Measurements from ENCODE around the gene CCNJ. TPM values are rescaled to one million over a fixed set of nuclear protein-coding genes. Genes with fewer than 3 reads are reported as not detected.

Gene CCNJ
- total RNA-seq, 1 experiment from 2014 or later = 15.2 TPM

DNA sequence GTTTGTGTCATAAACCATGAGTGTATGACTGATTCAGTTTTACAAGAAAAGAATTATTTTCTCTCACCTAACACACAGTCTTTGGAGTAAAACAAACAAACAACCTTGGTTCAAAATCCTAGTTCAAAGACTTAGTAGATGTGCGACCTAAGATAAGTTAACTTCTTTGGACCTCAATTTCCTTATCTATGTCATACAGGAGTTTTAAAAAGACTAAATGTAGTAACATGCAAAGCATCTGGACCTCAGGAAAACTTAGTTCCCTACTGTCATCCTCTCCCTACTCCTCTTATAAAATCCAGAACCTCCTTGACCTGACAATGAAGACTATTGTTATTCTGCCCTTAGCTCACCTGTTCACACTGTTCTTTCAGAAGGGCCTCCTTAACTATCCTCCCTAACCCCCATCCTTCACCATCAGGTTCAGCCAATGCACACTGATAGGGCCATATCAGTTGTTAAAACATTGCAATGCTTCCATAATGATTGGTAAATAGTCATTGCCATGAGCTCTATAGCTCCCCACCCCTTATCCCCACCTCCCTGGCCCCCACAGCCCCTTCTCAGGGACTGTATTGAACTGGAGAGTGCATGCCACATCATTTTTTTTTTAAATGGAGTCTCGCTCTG, 28.8 kb upstream of the CCNJ start:
- peaks cover 10% of the 10 kb centered on the region for H3K27me3 ChIP-seq (ENCODE audit: control insufficient read depth, insufficient read depth, low read length)
- H3K27ac ChIP-seq (ENCODE audit: low read length) = no peak overlapping the region
- no peak overlapping the region for H3K4me3 ChIP-seq (ENCODE audit: low read depth in 2 of 2, low read length in 2 of 2)
- intact Hi-C loops (cut with micrococcal nuclease; ENCODE audit: unreplicated experiment) (loop anchor here (10.0 kb wide), 1 partner anchor 120 kb away; the partner anchor contains the start of gene ZNF518A), in situ Hi-C loops (cut with HindIII; ENCODE audit: low pct_unique_long_range_greater_than_20kb, low sequenced_read_pairs) (no loop called here)
- no TSS peak for BruUV-seq (replicated peaks)
- DNase-seq (ENCODE audit: low read depth, low spot score) = no peak
- POLR2A ChIA-PET = no interaction called here
- no peaks in the 10 kb centered on the region for H3K36me3 ChIP-seq (ENCODE audit: control insufficient read depth, insufficient read depth, low read length)
- no peaks in the 10 kb centered on the region for H3K9me3 ChIP-seq (ENCODE audit: control insufficient read depth, insufficient read depth, low read depth, low read length)
- TF ChIP-seq SIN3A (IDR thresholded peaks at IDR 0.05; ENCODE audit: borderline replicate concordance, insufficient read depth, low read depth, low read length) = no peak
- no peak for TF ChIP-seq POLR2AphosphoS5 (IDR thresholded peaks at IDR 0.05; ENCODE audit: low read depth, low read length)
- TF ChIP-seq, protein P1, sequence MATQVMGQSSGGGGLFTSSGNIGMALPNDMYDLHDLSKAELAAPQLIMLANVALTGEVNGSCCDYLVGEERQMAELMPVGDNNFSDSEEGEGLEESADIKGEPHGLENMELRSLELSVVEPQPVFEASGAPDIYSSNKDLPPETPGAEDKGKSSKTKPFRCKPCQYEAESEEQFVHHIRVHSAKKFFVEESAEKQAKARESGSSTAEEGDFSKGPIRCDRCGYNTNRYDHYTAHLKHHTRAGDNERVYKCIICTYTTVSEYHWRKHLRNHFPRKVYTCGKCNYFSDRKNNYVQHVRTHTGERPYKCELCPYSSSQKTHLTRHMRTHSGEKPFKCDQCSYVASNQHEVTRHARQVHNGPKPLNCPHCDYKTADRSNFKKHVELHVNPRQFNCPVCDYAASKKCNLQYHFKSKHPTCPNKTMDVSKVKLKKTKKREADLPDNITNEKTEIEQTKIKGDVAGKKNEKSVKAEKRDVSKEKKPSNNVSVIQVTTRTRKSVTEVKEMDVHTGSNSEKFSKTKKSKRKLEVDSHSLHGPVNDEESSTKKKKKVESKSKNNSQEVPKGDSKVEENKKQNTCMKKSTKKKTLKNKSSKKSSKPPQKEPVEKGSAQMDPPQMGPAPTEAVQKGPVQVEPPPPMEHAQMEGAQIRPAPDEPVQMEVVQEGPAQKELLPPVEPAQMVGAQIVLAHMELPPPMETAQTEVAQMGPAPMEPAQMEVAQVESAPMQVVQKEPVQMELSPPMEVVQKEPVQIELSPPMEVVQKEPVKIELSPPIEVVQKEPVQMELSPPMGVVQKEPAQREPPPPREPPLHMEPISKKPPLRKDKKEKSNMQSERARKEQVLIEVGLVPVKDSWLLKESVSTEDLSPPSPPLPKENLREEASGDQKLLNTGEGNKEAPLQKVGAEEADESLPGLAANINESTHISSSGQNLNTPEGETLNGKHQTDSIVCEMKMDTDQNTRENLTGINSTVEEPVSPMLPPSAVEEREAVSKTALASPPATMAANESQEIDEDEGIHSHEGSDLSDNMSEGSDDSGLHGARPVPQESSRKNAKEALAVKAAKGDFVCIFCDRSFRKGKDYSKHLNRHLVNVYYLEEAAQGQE (IDR thresholded peaks at IDR 0.05; ENCODE audit: insufficient read depth in 1 of 2, low read depth in 2 of 2, low read length in 1 of 2) = no peak
- TF ChIP-seq TCF7L2 (IDR thresholded peaks at IDR 0.05; ENCODE audit: low read depth, low read length) = no peak
- TF ChIP-seq, protein P2, sequence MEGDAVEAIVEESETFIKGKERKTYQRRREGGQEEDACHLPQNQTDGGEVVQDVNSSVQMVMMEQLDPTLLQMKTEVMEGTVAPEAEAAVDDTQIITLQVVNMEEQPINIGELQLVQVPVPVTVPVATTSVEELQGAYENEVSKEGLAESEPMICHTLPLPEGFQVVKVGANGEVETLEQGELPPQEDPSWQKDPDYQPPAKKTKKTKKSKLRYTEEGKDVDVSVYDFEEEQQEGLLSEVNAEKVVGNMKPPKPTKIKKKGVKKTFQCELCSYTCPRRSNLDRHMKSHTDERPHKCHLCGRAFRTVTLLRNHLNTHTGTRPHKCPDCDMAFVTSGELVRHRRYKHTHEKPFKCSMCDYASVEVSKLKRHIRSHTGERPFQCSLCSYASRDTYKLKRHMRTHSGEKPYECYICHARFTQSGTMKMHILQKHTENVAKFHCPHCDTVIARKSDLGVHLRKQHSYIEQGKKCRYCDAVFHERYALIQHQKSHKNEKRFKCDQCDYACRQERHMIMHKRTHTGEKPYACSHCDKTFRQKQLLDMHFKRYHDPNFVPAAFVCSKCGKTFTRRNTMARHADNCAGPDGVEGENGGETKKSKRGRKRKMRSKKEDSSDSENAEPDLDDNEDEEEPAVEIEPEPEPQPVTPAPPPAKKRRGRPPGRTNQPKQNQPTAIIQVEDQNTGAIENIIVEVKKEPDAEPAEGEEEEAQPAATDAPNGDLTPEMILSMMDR (IDR thresholded peaks at IDR 0.05) = no peak
- no peaks in the 10 kb centered on the region for H3K4me1 ChIP-seq (ENCODE audit: control insufficient read depth, insufficient read depth, low read length)
- ATAC-seq = no peak
- CTCF ChIA-PET = interaction anchor here (0.6 to 0.7 kb wide), 2 partner anchors 111 to 126 kb away, joined by 3 read pairs; no protein-coding TSS in a partner anchor

DNA sequence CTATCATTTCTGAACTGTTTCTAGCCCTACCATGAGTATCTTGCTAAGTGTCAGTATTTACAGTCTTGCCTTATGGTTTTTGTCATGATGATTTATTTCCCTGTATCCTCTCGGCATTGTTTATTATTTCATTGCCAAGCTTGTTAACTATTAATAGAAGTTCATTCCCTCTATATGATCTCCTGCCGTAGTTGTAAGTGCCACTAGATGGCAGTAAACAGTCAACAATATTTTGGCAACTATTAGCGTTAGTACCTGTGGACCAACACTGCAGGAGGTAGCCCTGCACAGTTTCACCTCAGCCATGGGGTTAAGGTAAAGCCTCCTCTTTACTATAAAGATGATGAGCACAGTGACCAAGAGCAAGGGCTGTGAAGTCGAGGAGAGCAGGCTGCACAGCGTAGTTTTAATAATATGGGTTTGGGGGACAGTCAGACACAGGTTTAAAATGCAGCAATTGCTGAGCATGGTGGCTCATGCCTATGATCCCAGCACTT, 26.1 kb upstream of the CCNJ start:
- DNase-seq (ENCODE audit: low read depth, low spot score) = peak; percentile 36
- Histone ChIP-seq H3K36me3 (ENCODE audit: control insufficient read depth, insufficient read depth, low read length) (no peaks in the 10 kb centered on the region), H3K4me3 (ENCODE audit: low read depth in 2 of 2, low read length in 2 of 2) (no peak overlapping the region), H3K4me1 (ENCODE audit: control insufficient read depth, insufficient read depth, low read length) (no peaks in the 10 kb centered on the region), H3K27me3 (ENCODE audit: control insufficient read depth, insufficient read depth, low read length) (peaks cover 7% of the 10 kb centered on the region; the same call in 1 of the 2 replicates), H3K27ac (ENCODE audit: low read length) (no peak overlapping the region), H3K9me3 (ENCODE audit: control insufficient read depth, insufficient read depth, low read depth, low read length) (no peaks in the 10 kb centered on the region)
- TF ChIP-seq POLR2AphosphoS5 (IDR thresholded peaks at IDR 0.05; ENCODE audit: low read depth, low read length) (no peak), TCF7L2 (IDR thresholded peaks at IDR 0.05; ENCODE audit: low read depth, low read length) (no peak), SIN3A (IDR thresholded peaks at IDR 0.05; ENCODE audit: borderline replicate concordance, insufficient read depth, low read depth, low read length) (no peak)
- TF ChIP-seq, protein P2 (IDR thresholded peaks at IDR 0.05) = peak; percentile 88
- TF ChIP-seq, protein P1 (IDR thresholded peaks at IDR 0.05; ENCODE audit: insufficient read depth in 1 of 2, low read depth in 2 of 2, low read length in 1 of 2) = no peak
- ChIA-PET CTCF (interaction anchor here (0.6 to 1.6 kb wide), 11 partner anchors 9 to 497 kb away, joined by 3 to 8 read pairs (median 4); partner anchors contain the start of genes CC2D2B, DNTT and TLL2), POLR2A (no interaction called here)
- BruUV-seq (replicated peaks) = no TSS peak
- intact Hi-C loops (cut with micrococcal nuclease; ENCODE audit: unreplicated experiment) (loop anchor here (1.0 to 10.0 kb wide), 2 partner anchors 118 to 276 kb away; partner anchors contain the start of gene ZNF518A), in situ Hi-C loops (cut with HindIII; ENCODE audit: low pct_unique_long_range_greater_than_20kb, low sequenced_read_pairs) (no loop called here)
- peak; percentile 97 for ATAC-seq

All from Panc1 (cell line).